ENCODE measurements around the gene EVC2.

Gene EVC2

GRCh38 chr4:5532100-5532499, 176.3 kb downstream of the EVC2 start:
- CTCF ChIA-PET: no interaction called here
- POLR2A ChIA-PET: no interaction called here
- no peak for DNase-seq (ENCODE audit: extremely low spot score)
- TF ChIP-seq CTCF (IDR thresholded peaks at IDR 0.05; ENCODE audit: control extremely low read depth, extremely low read depth, low read depth, missing control alignments): no peak

- TF ChIP-seq CTCF (IDR thresholded peaks at IDR 0.05; ENCODE audit: control extremely low read depth, extremely low read depth, low read depth, missing control alignments): no peak
- POLR2A ChIA-PET: no interaction called here
- DNase-seq (ENCODE audit: extremely low spot score): no peak
- CTCF ChIA-PET: no interaction called here
Observed at GRCh38 chr4:5528031-5528436, 180.3 kb downstream of the EVC2 start.

GRCh38 chr4:5527211-5527610, 181.1 kb downstream of the EVC2 start:
- no peak for DNase-seq (ENCODE audit: extremely low spot score)
- ChIA-PET CTCF (no interaction called here), POLR2A (no interaction called here)
- no peak for TF ChIP-seq CTCF (IDR thresholded peaks at IDR 0.05; ENCODE audit: control extremely low read depth, extremely low read depth, low read depth, missing control alignments)

GRCh38 chr4:5526080-5526846, 182.1 kb downstream of the EVC2 start:
- ChIA-PET CTCF (no interaction called here), POLR2A (no interaction called here)
- no peak for DNase-seq (ENCODE audit: extremely low spot score)
- no peak for TF ChIP-seq CTCF (IDR thresholded peaks at IDR 0.05; ENCODE audit: control extremely low read depth, extremely low read depth, low read depth, missing control alignments)

GRCh38 chr4:5524446-5525299, 183.7 kb downstream of the EVC2 start:
- TF ChIP-seq CTCF (IDR thresholded peaks at IDR 0.05; ENCODE audit: control extremely low read depth, extremely low read depth, low read depth, missing control alignments): no peak
- DNase-seq (ENCODE audit: extremely low spot score): no peak
- CTCF ChIA-PET: no interaction called here
- POLR2A ChIA-PET: no interaction called here

GRCh38 chr4:5517372-5517771, 191.0 kb downstream of the EVC2 start:
- ChIA-PET CTCF (no interaction called here), POLR2A (no interaction called here)
- no peak for TF ChIP-seq CTCF (IDR thresholded peaks at IDR 0.05; ENCODE audit: control extremely low read depth, extremely low read depth, low read depth, missing control alignments)
- DNase-seq (ENCODE audit: extremely low spot score): no peak

Data from GM10248 (cell line).